ENCODE data around the gene RPL34.

GRCh38 chr4:108589961-108590360 is 30.4 kb upstream of the RPL34 start:
- TF ChIP-seq CTCF (IDR thresholded peaks at IDR 0.05; ENCODE audit: poor library complexity) (no peak), EZH2 (IDR thresholded peaks at IDR 0.05; ENCODE audit: borderline replicate concordance) (no peak), EZH2phosphoT487 (IDR thresholded peaks at IDR 0.05; ENCODE audit: low read depth, severe bottlenecking, unreplicated experiment) (no peak)
